Mesothelial cell of epicardium (in vitro differentiated cells): ENCODE results near the gene GNA12. TPM values are rescaled to one million over a fixed set of nuclear protein-coding genes. Genes with fewer than 3 reads are reported as not detected.
A peak's percentile ranks its signal among the peaks of the same experiment; 100 is the strongest.

Experiments
- DNase-seq, 2 experiments: peaks; one replicate each; pipeline ENCODE4 v3.0.0; 2021; ENCODE audit warnings: low spot score in 2 of 2; ENCODE audit not compliant: unreplicated experiment in 2 of 2
- H3K27ac Mint-ChIP-seq: 2 replicates; pipeline ENCODE4 v1.8.0; 2021; ENCODE audit warnings: mixed read lengths
- H3K27me3 Mint-ChIP-seq: 2 replicates; pipeline ENCODE4 v1.8.0; 2021; ENCODE audit warnings: low read depth, mixed read lengths
- H3K36me3 Mint-ChIP-seq: 2 replicates; pipeline ENCODE4 v1.8.0; 2021; ENCODE audit warnings: mixed read lengths
- H3K4me1 Mint-ChIP-seq: 2 replicates; pipeline ENCODE4 v1.8.0; 2021; ENCODE audit warnings: mixed read lengths
- H3K4me3 Mint-ChIP-seq: 2 replicates; pipeline ENCODE4 v1.8.0; 2021; ENCODE audit warnings: mild to moderate bottlenecking, moderate library complexity, mixed read lengths
- H3K9me3 Mint-ChIP-seq: 2 replicates; pipeline ENCODE4 v1.8.0; 2021; ENCODE audit warnings: mixed read lengths
- total RNA-seq: library from RNA; stranded (reverse); gene quantifications from 3 replicates; pipeline ENCODE4 v1.2.1, GENCODE V29; 2021
- TF ChIP-seq, protein P1 (sequence below): fragments of 200-600 bp; sonication (generic); IDR thresholded peaks from one replicate; pipeline ENCODE4 v1.5.0; 2021; ENCODE audit warnings: antibody characterized with exemption; ENCODE audit not compliant: unreplicated experiment

The GNA12 gene
- total RNA-seq, 1 donor from 2014 or later: 57.1 TPM

GRCh38 chr7:2713370-2713769 lies 130.7 kb downstream of the GNA12 start:
- Mint-ChIP-seq H3K27me3 (peaks cover 4% of the 10 kb centered on the region), H3K4me1 (peaks cover 34% of the 10 kb centered on the region), H3K36me3 (peaks cover 16% of the 10 kb centered on the region), H3K27ac (no peak overlapping the region), H3K9me3 (no peaks in the 10 kb centered on the region), H3K4me3 (no peak overlapping the region)
- DNase-seq: no peak
- TF ChIP-seq, protein P1, sequence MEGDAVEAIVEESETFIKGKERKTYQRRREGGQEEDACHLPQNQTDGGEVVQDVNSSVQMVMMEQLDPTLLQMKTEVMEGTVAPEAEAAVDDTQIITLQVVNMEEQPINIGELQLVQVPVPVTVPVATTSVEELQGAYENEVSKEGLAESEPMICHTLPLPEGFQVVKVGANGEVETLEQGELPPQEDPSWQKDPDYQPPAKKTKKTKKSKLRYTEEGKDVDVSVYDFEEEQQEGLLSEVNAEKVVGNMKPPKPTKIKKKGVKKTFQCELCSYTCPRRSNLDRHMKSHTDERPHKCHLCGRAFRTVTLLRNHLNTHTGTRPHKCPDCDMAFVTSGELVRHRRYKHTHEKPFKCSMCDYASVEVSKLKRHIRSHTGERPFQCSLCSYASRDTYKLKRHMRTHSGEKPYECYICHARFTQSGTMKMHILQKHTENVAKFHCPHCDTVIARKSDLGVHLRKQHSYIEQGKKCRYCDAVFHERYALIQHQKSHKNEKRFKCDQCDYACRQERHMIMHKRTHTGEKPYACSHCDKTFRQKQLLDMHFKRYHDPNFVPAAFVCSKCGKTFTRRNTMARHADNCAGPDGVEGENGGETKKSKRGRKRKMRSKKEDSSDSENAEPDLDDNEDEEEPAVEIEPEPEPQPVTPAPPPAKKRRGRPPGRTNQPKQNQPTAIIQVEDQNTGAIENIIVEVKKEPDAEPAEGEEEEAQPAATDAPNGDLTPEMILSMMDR: no peak

DNA sequence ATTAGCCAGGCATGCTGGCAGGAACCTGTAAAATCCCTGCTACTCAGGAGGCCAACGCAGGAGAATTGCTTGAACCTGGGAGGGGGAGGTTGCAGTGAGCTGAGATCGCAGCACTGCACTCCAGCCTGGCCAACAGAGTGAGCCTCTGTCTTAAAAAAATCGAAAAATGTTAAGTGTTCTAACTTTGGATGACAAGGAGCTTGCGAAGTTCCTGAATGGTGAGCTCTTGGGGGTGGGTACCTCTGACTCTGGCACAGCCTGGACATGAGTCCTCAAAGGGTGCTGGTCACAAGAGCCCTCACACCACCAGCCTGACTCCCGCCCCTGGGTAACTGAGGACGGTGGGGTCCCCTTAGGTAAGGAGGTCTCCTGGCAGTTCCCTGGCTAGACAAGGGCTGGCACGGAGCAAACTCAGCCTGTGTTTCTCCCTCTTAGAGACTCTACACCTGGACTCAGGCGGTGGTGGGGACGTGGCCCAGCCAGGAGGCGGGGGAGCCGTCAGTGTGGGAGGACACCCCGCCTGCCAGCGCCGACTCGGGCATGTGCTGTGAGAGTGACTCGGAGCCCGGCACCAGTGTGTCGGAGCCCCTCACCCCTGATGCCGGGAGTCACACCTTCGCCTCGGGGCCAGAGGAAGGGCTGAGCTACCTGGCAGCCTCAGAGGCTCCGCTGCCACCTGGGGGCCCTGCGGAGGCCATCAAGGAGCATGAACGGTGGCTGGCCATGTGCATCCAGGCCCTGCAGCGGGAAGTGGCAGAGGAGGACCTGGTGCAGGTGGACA lies 132.0 kb downstream of the GNA12 start:
- peaks cover 15% of the 10 kb centered on the region for H3K36me3 Mint-ChIP-seq
- TF ChIP-seq, protein P1: no peak
- H3K4me3 Mint-ChIP-seq: no peak overlapping the region
- DNase-seq: no peak
- H3K27ac Mint-ChIP-seq: no peak overlapping the region
- peaks cover 4% of the 10 kb centered on the region for H3K27me3 Mint-ChIP-seq
- H3K9me3 Mint-ChIP-seq: no peaks in the 10 kb centered on the region
- H3K4me1 Mint-ChIP-seq: peaks cover 23% of the 10 kb centered on the region

GRCh38 chr7:2710901-2711551 lies 133.1 kb downstream of the GNA12 start:
- Mint-ChIP-seq H3K27ac (no peak overlapping the region), H3K36me3 (peaks cover 15% of the 10 kb centered on the region), H3K9me3 (no peaks in the 10 kb centered on the region), H3K27me3 (peaks cover 4% of the 10 kb centered on the region), H3K4me3 (no peak overlapping the region), H3K4me1 (peaks cover 13% of the 10 kb centered on the region)
- TF ChIP-seq, protein P1: no peak
- no peak for DNase-seq

DNA sequence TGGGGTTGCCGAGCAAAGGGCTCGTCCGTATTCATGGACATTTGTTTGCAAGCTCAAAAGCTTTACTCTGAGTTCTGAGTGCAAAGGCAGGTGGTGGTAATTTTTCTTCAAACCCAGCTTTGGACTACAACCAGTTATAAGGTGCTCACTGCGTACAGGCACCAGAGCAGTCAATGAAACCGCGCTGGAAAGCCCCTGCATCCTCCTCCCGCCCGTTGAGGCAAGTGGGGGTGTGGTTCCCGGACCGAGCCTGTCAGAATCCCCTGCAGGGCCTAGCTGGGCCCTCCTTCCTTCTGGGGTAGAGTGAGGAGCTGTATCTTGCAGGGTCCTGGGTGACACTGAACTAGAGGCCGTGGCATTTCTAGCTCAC lies 133.8 kb downstream of the GNA12 start:
- Mint-ChIP-seq H3K9me3 (peaks cover under 1% of the 10 kb centered on the region), H3K27me3 (peaks cover 4% of the 10 kb centered on the region), H3K4me1 (peaks cover 6% of the 10 kb centered on the region), H3K36me3 (peaks cover 14% of the 10 kb centered on the region), H3K4me3 (no peak overlapping the region), H3K27ac (no peak overlapping the region)
- no peak for DNase-seq
- TF ChIP-seq, protein P1: no peak

DNA sequence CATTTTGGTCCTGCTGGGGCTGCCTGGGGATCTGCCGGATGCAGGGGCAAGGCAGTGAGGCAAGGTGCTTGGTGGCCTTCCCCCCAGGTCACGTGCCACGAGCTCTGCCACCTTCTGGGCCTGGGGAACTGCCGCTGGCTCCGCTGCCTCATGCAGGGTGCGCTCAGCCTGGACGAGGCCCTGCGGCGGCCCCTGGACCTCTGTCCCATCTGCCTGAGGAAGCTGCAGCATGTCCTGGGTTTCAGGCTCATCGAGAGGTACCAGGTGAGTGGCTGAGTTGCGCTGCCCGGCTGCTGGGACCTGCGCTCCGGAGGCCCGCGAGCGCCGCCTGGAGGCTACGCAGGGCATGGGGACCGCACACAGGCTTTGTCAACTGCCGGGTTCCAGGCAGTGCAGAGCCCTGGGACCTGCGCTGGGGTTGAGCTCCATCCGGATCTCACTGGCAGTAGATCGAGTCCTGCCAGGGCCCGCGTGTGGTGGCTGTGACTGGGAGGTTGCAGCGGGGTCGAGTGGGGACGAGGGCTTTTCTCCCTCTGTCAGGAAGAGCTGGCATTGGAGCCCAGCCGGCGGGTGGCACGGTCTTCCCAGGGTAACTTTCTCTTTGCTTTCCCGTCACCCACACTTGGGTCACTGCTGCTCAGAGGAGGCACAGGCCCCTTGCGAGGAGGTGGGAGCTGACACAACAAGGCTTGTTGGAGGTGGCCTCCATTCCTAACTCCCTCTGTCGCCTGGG lies 134.4 kb downstream of the GNA12 start:
- H3K36me3 Mint-ChIP-seq: peaks cover 10% of the 10 kb centered on the region
- no peak overlapping the region for H3K27ac Mint-ChIP-seq
- H3K4me1 Mint-ChIP-seq: peaks cover 4% of the 10 kb centered on the region
- H3K4me3 Mint-ChIP-seq: no peak overlapping the region
- TF ChIP-seq, protein P1: peak; percentile 87
- peaks cover 4% of the 10 kb centered on the region for H3K27me3 Mint-ChIP-seq
- H3K9me3 Mint-ChIP-seq: peaks cover 6% of the 10 kb centered on the region
- peak; percentile 54 to 83 for DNase-seq
